Endothelial cell of umbilical vein (primary cell): ENCODE results near the gene HOXC11.

Experiments
- EZH2 ChIP-seq: IDR thresholded peaks from 2 replicates; pipeline ENCODE4 v1.6.1; 2012; ENCODE audit warnings: borderline replicate concordance, low read depth, mild to moderate bottlenecking, moderate library complexity, low read length, inconsistent platforms; ENCODE audit not compliant: severe bottlenecking
- FOS ChIP-seq: IDR thresholded peaks from 2 replicates; pipeline ENCODE4 v1.6.1; 2011; ENCODE audit warnings: mild to moderate bottlenecking, low read length, moderate library complexity, borderline replicate concordance; ENCODE audit not compliant: insufficient read depth
- GATA2 ChIP-seq: IDR thresholded peaks from 2 replicates; pipeline ENCODE4 v1.7.0; 2011; ENCODE audit warnings: low read depth, mild to moderate bottlenecking, moderate library complexity, mixed read lengths, low read length; ENCODE audit not compliant: insufficient read length, insufficient read depth
- JUN ChIP-seq: IDR thresholded peaks from 2 replicates; pipeline ENCODE4 v1.6.1; 2011; ENCODE audit warnings: borderline replicate concordance, low read depth; ENCODE audit not compliant: insufficient read length, insufficient read depth
- MYC ChIP-seq: IDR thresholded peaks from one replicate; pipeline ENCODE4 v1.6.1; 2011; ENCODE audit warnings: mild to moderate bottlenecking, low read depth, low read length
- POLR2A ChIP-seq: IDR thresholded peaks from 2 replicates; pipeline ENCODE4 v1.6.1; 2012; ENCODE audit warnings: low read depth, mild to moderate bottlenecking, control low read depth, low read length
- POLR2AphosphoS5 ChIP-seq: IDR thresholded peaks from 2 replicates; pipeline ENCODE4 v1.6.1; 2012; ENCODE audit warnings: low read depth, mild to moderate bottlenecking, control low read depth, low read length, moderate library complexity; ENCODE audit not compliant: insufficient read depth
- TF ChIP-seq, protein P1 (sequence below), 2 donors: IDR thresholded peaks; 1 replicate in 1 of 2; 2 replicates in 1 of 2; pipeline ENCODE4 v1.5.1; 2011; ENCODE audit warnings: low read length in 2 of 2, mild to moderate bottlenecking in 2 of 2, moderate library complexity in 2 of 2, control low read depth in 1 of 2, inconsistent platforms in 1 of 2, low read depth in 1 of 2; ENCODE audit not compliant: insufficient read depth in 1 of 2; ENCODE audit errors: extremely low read depth in 1 of 2
- TF ChIP-seq, protein P2 (sequence below): IDR thresholded peaks from 2 replicates; pipeline ENCODE4 v1.6.1; 2011; ENCODE audit not compliant: insufficient read depth, insufficient read length

DNA sequence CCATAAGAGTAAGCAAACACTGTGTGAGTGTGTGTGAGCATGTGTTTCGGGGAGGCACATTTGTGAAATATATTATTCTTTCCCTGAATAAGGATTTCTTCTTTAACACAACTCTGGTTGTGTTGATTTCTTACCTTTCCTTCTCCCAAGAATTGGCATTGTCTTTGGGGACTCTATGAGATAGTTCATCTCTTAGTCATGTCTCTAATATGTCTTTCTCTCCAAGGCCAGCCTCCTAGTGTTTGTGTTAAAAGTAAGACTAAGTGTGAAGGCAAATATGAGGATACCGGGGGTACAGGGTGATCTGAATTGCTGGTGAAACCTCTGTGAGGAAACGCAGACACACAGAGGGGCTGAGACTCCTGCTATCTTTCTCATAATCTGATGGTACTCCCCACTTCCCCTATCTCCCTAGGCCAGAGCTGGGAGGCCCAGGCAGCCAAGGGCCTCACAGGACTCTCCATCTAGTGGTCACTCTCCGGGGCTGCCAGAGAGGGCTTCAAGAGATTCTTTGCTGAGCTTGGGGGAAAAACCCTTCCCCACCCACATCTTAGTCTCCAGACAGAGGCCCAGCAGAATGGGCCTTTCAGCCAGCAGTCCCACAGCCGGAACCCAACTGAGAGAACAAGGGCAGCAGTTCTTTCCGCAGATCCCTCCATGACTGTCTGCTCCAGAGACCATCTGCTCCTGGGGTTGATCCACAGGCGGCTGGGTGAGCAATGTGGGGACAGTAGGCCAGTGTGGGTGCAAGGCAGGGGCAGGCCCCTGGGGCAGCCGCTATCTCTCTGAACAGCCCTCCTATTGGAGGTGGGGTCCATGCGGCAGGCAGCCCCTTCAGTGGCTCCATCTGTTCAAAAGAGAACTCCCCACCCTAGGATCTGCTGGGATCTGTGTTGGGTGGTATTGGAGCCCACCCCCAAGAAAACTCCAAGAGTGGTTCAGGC, 24.0 kb upstream of the HOXC11 start:
- TF ChIP-seq, protein P1, sequence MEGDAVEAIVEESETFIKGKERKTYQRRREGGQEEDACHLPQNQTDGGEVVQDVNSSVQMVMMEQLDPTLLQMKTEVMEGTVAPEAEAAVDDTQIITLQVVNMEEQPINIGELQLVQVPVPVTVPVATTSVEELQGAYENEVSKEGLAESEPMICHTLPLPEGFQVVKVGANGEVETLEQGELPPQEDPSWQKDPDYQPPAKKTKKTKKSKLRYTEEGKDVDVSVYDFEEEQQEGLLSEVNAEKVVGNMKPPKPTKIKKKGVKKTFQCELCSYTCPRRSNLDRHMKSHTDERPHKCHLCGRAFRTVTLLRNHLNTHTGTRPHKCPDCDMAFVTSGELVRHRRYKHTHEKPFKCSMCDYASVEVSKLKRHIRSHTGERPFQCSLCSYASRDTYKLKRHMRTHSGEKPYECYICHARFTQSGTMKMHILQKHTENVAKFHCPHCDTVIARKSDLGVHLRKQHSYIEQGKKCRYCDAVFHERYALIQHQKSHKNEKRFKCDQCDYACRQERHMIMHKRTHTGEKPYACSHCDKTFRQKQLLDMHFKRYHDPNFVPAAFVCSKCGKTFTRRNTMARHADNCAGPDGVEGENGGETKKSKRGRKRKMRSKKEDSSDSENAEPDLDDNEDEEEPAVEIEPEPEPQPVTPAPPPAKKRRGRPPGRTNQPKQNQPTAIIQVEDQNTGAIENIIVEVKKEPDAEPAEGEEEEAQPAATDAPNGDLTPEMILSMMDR (IDR thresholded peaks at IDR 0.05; ENCODE audit: extremely low read depth in 1 of 2, insufficient read depth in 1 of 2, low read depth in 1 of 2, low read length in 2 of 2), result no peak
- TF ChIP-seq EZH2 (no peak), POLR2A (no peak), POLR2AphosphoS5 (no peak), JUN (no peak), MYC (no peak), GATA2 (no peak), FOS (no peak)
- TF ChIP-seq, protein P2, sequence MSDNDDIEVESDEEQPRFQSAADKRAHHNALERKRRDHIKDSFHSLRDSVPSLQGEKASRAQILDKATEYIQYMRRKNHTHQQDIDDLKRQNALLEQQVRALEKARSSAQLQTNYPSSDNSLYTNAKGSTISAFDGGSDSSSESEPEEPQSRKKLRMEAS, result no peak
